Endothelial cell of umbilical vein (primary cell): ENCODE results near the gene FBXW4. TPM values are rescaled to one million over a fixed set of nuclear protein-coding genes. Genes with fewer than 3 reads are reported as not detected.

Experiments
- BruUV-seq: library from RNA; stranded (reverse); fragments of 400-500 nt; replicated peaks from 2 replicates; lab custom pipeline; 2021; lab: Mats Ljungman, UMichigan
- CTCF ChIA-PET: fragments of 300-600, 350-600 bp; sonication (Branson Sonifier 250); formaldehyde crosslinking; loops from one replicate; lab custom pipeline; 2021; ENCODE audit warnings: antibody characterized with exemption, inconsistent platforms; lab: Charles Lee
- POLR2A ChIA-PET: fragments of 300-600, 350-600 bp; sonication (Branson Sonifier 250); formaldehyde crosslinking; loops from one replicate; lab custom pipeline; 2021; ENCODE audit warnings: antibody characterized with exemption, inconsistent platforms; lab: Charles Lee
- DNase-seq: peaks from one replicate; pipeline ENCODE4 v3.0.0-alpha.2; 2011; ENCODE audit warnings: low read depth, low spot score
- FAIRE-seq: peaks from 2 replicates; lab custom pipeline; 2011; peaks lifted over from hg19 to GRCh38; lab: Jason Lieb, UNC
- H2AFZ ChIP-seq: 2 replicates; pipeline ENCODE4 v1.6.0; 2012; ENCODE audit warnings: low read depth, low read length, control low read depth, inconsistent platforms
- H3K27ac ChIP-seq: 2 replicates; pipeline ENCODE4 v1.5.1; 2011; ENCODE audit warnings: low read depth, mild to moderate bottlenecking, control low read depth, low read length, moderate library complexity; ENCODE audit not compliant: insufficient read depth
- H3K27me3 ChIP-seq, 2 experiments: 2 replicates each; pipeline versions ENCODE4 v1.6.0 to v1.6.1; 2011; ENCODE audit warnings: low read length in 2 of 2, mixed read lengths in 1 of 2; ENCODE audit not compliant: control insufficient read depth in 2 of 2, insufficient read depth in 2 of 2
- H3K36me3 ChIP-seq, 2 experiments: 2 replicates in 1 of 2; 3 replicates in 1 of 2; pipeline ENCODE4 v1.5.1; 2011; ENCODE audit warnings: low read length in 2 of 2, mild to moderate bottlenecking in 1 of 2, moderate library complexity in 1 of 2; ENCODE audit not compliant: control insufficient read depth in 2 of 2, insufficient read depth in 2 of 2; ENCODE audit errors: extremely low read depth in 1 of 2
- H3K4me1 ChIP-seq: 3 replicates; pipeline ENCODE4 v1.5.1; 2011; ENCODE audit warnings: mild to moderate bottlenecking, low read length; ENCODE audit not compliant: control insufficient read depth, insufficient read depth; ENCODE audit errors: extremely low read depth
- H3K4me2 ChIP-seq: 2 replicates; pipeline ENCODE4 v1.6.1; 2011; ENCODE audit warnings: low read length, control low read depth, mixed read lengths; ENCODE audit not compliant: insufficient read depth
- H3K4me3 ChIP-seq, 3 experiments: fragments of 200-600 bp in 1 of 3; sonication (generic), shearing (Covaris generic) in 1 of 3; replicated peaks in 1 of 3; 2 replicates each; pipeline ENCODE4 v1.5.1; 2011 to 2016; ENCODE audit warnings: control low read depth in 3 of 3, low read length in 3 of 3, mild to moderate bottlenecking in 2 of 3, inconsistent platforms in 1 of 3, low read depth in 1 of 3, moderate library complexity in 1 of 3; ENCODE audit not compliant: insufficient read depth in 1 of 3
- H3K79me2 ChIP-seq: 2 replicates; pipeline ENCODE4 v1.6.0; 2012; ENCODE audit warnings: low read length, inconsistent platforms; ENCODE audit not compliant: control insufficient read depth, insufficient read depth
- H3K9ac ChIP-seq: replicated peaks from 2 replicates; pipeline ENCODE3; 2011; ENCODE audit warnings: low read length, control low read depth; ENCODE audit not compliant: insufficient read depth; ENCODE audit errors: extremely low read depth
- H3K9me1 ChIP-seq: replicated peaks from 3 replicates; pipeline ENCODE4 v1.6.0; 2011; ENCODE audit warnings: mild to moderate bottlenecking, low read length; ENCODE audit not compliant: control insufficient read depth, insufficient read depth; ENCODE audit errors: extremely low read depth
- H3K9me3 ChIP-seq: replicated peaks from 2 replicates; pipeline ENCODE4 v1.5.1; 2012; ENCODE audit warnings: low read length, inconsistent platforms; ENCODE audit not compliant: control insufficient read depth, insufficient read depth
- H4K20me1 ChIP-seq: replicated peaks from 2 replicates; pipeline ENCODE3; 2011; ENCODE audit warnings: mild to moderate bottlenecking, low read length; ENCODE audit not compliant: control insufficient read depth, insufficient read depth; ENCODE audit errors: extremely low read depth
- EZH2 ChIP-seq: IDR thresholded peaks from 2 replicates; pipeline ENCODE4 v1.6.1; 2012; ENCODE audit warnings: borderline replicate concordance, low read depth, mild to moderate bottlenecking, moderate library complexity, low read length, inconsistent platforms; ENCODE audit not compliant: severe bottlenecking
- GATA2 ChIP-seq: IDR thresholded peaks from 2 replicates; pipeline ENCODE4 v1.7.0; 2011; ENCODE audit warnings: low read depth, mild to moderate bottlenecking, moderate library complexity, mixed read lengths, low read length; ENCODE audit not compliant: insufficient read length, insufficient read depth
- JUN ChIP-seq: IDR thresholded peaks from 2 replicates; pipeline ENCODE4 v1.6.1; 2011; ENCODE audit warnings: borderline replicate concordance, low read depth; ENCODE audit not compliant: insufficient read length, insufficient read depth
- MYC ChIP-seq: IDR thresholded peaks from one replicate; pipeline ENCODE4 v1.6.1; 2011; ENCODE audit warnings: mild to moderate bottlenecking, low read depth, low read length
- dilution Hi-C: fragments of 300-500 bp; cut with MboI; formaldehyde crosslinking; loops from one replicate; pipeline ENCODE4 v1.15.0; 2019; ENCODE audit warnings: low sequenced_read_pairs; ENCODE audit not compliant: extremely low pct_ligation_motif_present
- intact Hi-C: fragments of 100-400 bp; cut with micrococcal nuclease; formaldehyde crosslinking; loops from one replicate; pipeline ENCODE4 v1.10.0; 2022
- polyA plus RNA-seq, 4 experiments: library from polyadenylated mRNA; depleted of rRNA in 3 of 4; stranded (reverse) in 3 of 4; unstranded in 1 of 4; fragments of >200 nt; gene quantifications; 2 replicates each; pipeline versions ENCODE4 v1.2.1 to v1.2.3, GENCODE V29; 2011 to 2012; ENCODE audit warnings: missing spikeins in 1 of 4
- total RNA-seq: library from RNA; stranded (reverse); gene quantifications from 2 replicates; pipeline ENCODE4 v1.2.3, GENCODE V29; 2021
- TF ChIP-seq, protein P1 (sequence below), 2 donors: IDR thresholded peaks; 1 replicate in 1 of 2; 2 replicates in 1 of 2; pipeline ENCODE4 v1.5.1; 2011; ENCODE audit warnings: low read length in 2 of 2, mild to moderate bottlenecking in 2 of 2, moderate library complexity in 2 of 2, control low read depth in 1 of 2, inconsistent platforms in 1 of 2, low read depth in 1 of 2; ENCODE audit not compliant: insufficient read depth in 1 of 2; ENCODE audit errors: extremely low read depth in 1 of 2

FBXW4 gene
- total and polyA plus RNA-seq, 2 donors (not counting 3 experiments of a cell fraction or from before 2014, with no cell fraction given), result 20.8 to 21.1 TPM

DNA sequence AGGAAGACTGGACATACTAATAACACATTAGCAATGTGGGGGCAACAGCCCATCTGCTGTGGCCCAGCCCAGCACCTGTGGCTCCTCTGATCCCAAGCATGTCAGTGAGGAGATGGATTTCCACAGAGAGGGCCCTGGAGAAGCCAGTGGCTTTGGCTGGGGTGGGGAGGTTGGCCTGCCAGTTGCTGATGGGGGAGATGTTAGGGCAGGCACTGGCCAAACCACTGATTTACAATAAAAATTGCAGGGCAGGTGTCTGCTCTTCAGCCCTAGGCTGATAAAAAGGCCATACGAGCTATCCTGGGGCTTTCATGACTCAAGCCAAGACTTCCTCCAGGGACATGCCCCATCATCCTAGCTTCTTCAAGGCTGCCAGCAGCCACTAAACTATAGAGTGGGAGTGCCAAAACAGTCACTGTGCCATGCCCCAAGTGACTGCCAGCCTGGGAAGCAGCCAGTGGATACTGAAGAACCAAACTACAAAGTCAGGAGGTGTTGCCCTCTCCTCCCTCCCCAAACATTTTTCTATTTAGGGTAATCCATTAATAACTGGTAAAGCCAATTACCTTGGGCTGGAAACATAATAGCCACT lies 69.1 kb downstream of the FBXW4 start:
- no peak for DNase-seq
- H3K9me1 ChIP-seq, result no peaks in the 10 kb centered on the region
- no peak overlapping the region for H3K4me2 ChIP-seq
- TF ChIP-seq GATA2, result no peak
- no TSS peak for BruUV-seq
- H3K27me3 ChIP-seq, result no peaks in the 10 kb centered on the region
- H2AFZ ChIP-seq, result no peak overlapping the region
- H3K9ac ChIP-seq, result no peak overlapping the region
- H3K9me3 ChIP-seq, result no peaks in the 10 kb centered on the region
- H3K79me2 ChIP-seq, result no peaks in the 10 kb centered on the region
- CTCF ChIA-PET, result no interaction called here
- dilution Hi-C loops (no loop called here), intact Hi-C loops (no loop called here)
- H3K4me3 ChIP-seq, result no peak overlapping the region
- H3K27ac ChIP-seq, result no peak overlapping the region
- POLR2A ChIA-PET, result no interaction called here
- no peaks in the 10 kb centered on the region for H4K20me1 ChIP-seq
- peaks cover 2 to 8% of the 10 kb centered on the region in 2 experiments for H3K36me3 ChIP-seq
- no peak for FAIRE-seq
- H3K4me1 ChIP-seq, result no peaks in the 10 kb centered on the region

DNA sequence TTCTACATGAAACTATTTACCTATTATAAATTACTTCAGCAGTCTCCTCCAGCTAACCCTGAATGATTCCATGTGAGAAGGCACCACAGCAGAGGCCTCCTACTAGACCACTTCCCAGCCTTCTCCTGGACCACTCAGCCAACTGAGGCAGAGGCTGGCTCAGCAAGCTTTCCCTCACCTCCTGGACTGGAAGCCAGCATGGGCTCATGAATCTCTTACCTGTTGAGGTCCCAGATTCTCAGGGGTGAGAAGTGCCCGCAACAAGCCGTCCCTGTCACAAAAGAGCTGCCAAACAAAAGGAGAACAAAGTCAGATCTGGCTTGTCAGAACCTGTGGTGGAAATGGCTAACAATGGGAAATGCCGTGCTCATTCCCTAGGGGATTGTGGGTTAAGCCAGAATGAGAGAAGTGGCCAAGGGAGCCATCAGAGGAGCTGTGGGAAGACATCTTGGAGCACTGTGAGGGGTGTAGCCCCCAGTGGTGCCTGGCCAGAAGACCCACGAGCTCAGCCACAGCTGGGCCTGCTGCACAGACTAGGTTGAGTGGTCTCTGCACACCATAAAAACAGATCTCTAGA lies 70.4 kb downstream of the FBXW4 start:
- no peak for FAIRE-seq
- peaks cover 2 to 4% of the 10 kb centered on the region in 2 experiments for H3K36me3 ChIP-seq
- no peaks in the 10 kb centered on the region for H3K9me1 ChIP-seq
- no peaks in the 10 kb centered on the region for H3K27me3 ChIP-seq
- dilution Hi-C loops, result no loop called here
- H3K79me2 ChIP-seq, result no peaks in the 10 kb centered on the region
- TF ChIP-seq EZH2, result no peak
- no peak for TF ChIP-seq JUN
- TF ChIP-seq, protein P1, sequence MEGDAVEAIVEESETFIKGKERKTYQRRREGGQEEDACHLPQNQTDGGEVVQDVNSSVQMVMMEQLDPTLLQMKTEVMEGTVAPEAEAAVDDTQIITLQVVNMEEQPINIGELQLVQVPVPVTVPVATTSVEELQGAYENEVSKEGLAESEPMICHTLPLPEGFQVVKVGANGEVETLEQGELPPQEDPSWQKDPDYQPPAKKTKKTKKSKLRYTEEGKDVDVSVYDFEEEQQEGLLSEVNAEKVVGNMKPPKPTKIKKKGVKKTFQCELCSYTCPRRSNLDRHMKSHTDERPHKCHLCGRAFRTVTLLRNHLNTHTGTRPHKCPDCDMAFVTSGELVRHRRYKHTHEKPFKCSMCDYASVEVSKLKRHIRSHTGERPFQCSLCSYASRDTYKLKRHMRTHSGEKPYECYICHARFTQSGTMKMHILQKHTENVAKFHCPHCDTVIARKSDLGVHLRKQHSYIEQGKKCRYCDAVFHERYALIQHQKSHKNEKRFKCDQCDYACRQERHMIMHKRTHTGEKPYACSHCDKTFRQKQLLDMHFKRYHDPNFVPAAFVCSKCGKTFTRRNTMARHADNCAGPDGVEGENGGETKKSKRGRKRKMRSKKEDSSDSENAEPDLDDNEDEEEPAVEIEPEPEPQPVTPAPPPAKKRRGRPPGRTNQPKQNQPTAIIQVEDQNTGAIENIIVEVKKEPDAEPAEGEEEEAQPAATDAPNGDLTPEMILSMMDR (IDR thresholded peaks at IDR 0.05; ENCODE audit: extremely low read depth in 1 of 2, insufficient read depth in 1 of 2, low read depth in 1 of 2, low read length in 2 of 2), result no peak
- no peak for TF ChIP-seq MYC
- no peak overlapping the region for H3K4me2 ChIP-seq
- no peaks in the 10 kb centered on the region for H3K9me3 ChIP-seq
- H3K4me3 ChIP-seq, result no peak overlapping the region
- no peaks in the 10 kb centered on the region for H3K4me1 ChIP-seq
- POLR2A ChIA-PET, result no interaction called here
- H3K27ac ChIP-seq, result no peak overlapping the region
- H4K20me1 ChIP-seq, result no peaks in the 10 kb centered on the region
- CTCF ChIA-PET, result no interaction called here
- H3K9ac ChIP-seq, result no peak overlapping the region
- H2AFZ ChIP-seq, result no peak overlapping the region
- no peak for DNase-seq
- BruUV-seq, result no TSS peak
- intact Hi-C loops, result no loop called here
